ENCODE data around the gene USE1. TPM values are rescaled to one million over a fixed set of nuclear protein-coding genes. Genes with fewer than 3 reads are reported as not detected.

USE1 gene
- total and polyA plus RNA-seq, 2 of the 4 experiments (the other 2 are of a cell fraction) = 17.2 to 24.2 TPM

DNA sequence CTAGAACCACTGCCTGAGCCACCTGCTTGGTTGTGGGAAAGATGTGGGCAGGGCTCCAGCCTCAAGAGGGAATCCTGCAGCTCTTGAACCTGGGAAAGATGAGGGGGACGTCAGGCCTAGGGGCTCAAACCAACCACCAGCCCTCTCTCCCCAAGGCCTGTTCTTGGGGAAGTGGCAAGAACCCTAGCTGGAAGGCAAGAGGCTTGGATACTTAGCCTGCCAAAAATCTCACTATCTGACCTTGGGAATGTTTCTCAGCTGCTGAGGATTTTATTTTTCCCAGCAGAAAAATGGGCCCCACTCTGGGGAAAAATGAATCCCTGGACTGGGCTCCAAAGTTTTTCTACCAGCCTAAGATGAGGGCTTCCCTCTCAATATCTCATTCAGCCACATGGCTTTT lies 44.8 kb downstream of the USE1 start:
- dilution Hi-C loops (cut with HindIII; ENCODE audit: low sequenced_read_pairs, unreplicated experiment) = no loop called here
- H2AFZ ChIP-seq (replicated peaks; ENCODE audit: low read length, poor library complexity) = no peak overlapping the region
- no peak overlapping the region for H3K4me2 ChIP-seq (ENCODE audit: low read depth, low read length)
- intact Hi-C loops (cut with micrococcal nuclease) = no loop called here
- no peak overlapping the region for H2BK15ac ChIP-seq (ENCODE audit: low read depth, low read length)
- no peak overlapping the region for H2AK5ac ChIP-seq (ENCODE audit: low read depth, low read length)
- no peak overlapping the region for H2BK120ac ChIP-seq (ENCODE audit: low read depth, low read length)
- no peaks in the 10 kb centered on the region for H3K27me3 ChIP-seq (ENCODE audit: control insufficient read depth, insufficient read depth, low read length)
- ATAC-seq (ENCODE audit: low read depth) (no peak), DNase-seq (no peak)
- H3K56ac ChIP-seq (ENCODE audit: extremely low read depth, insufficient read depth, low read length) = no peak overlapping the region
- no peak overlapping the region for H4K5ac ChIP-seq (ENCODE audit: low read depth, low read length)
- CTCF ChIA-PET = no interaction called here
- H3K4me1 ChIP-seq (ENCODE audit: control insufficient read depth, insufficient read depth, low read length) = no peaks in the 10 kb centered on the region
- H2BK20ac ChIP-seq (ENCODE audit: low read depth, low read length) = no peak overlapping the region
- no peaks in the 10 kb centered on the region; a peak in 1 of 4 replicates for H3K79me1 ChIP-seq (ENCODE audit: low read depth in 1 of 2, low read length in 2 of 2)
- TF ChIP-seq, protein P1, sequence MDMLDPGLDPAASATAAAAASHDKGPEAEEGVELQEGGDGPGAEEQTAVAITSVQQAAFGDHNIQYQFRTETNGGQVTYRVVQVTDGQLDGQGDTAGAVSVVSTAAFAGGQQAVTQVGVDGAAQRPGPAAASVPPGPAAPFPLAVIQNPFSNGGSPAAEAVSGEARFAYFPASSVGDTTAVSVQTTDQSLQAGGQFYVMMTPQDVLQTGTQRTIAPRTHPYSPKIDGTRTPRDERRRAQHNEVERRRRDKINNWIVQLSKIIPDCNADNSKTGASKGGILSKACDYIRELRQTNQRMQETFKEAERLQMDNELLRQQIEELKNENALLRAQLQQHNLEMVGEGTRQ (IDR thresholded peaks at IDR 0.05; ENCODE audit: low read depth, low read length) = no peak
- no peak for TF ChIP-seq MAFK (IDR thresholded peaks at IDR 0.05; ENCODE audit: low read depth, low read length)
- TF ChIP-seq RCOR1 (IDR thresholded peaks at IDR 0.05; ENCODE audit: insufficient replicate concordance, low read length) = no peak
- no peak for TF ChIP-seq POLR2A (IDR thresholded peaks at IDR 0.05; ENCODE audit: low read depth, low read length)
- TF ChIP-seq MAZ (IDR thresholded peaks at IDR 0.05; ENCODE audit: borderline replicate concordance, low read depth, low read length) = no peak
- TF ChIP-seq SMC3 (IDR thresholded peaks at IDR 0.05; ENCODE audit: low read depth, low read length) = no peak
- TF ChIP-seq RAD21 (IDR thresholded peaks at IDR 0.05; ENCODE audit: low read length) = no peak
- TF ChIP-seq CEBPB (IDR thresholded peaks at IDR 0.05; ENCODE audit: low read depth, low read length) = no peak
- TF ChIP-seq CHD1 (IDR thresholded peaks at IDR 0.05; ENCODE audit: low read depth, low read length) = no peak
- TF ChIP-seq FOS (IDR thresholded peaks at IDR 0.05; ENCODE audit: low read depth, low read length) = no peak
- TF ChIP-seq RFX5 (IDR thresholded peaks at IDR 0.05; ENCODE audit: low read depth, low read length) = no peak
- TF ChIP-seq, protein P2, sequence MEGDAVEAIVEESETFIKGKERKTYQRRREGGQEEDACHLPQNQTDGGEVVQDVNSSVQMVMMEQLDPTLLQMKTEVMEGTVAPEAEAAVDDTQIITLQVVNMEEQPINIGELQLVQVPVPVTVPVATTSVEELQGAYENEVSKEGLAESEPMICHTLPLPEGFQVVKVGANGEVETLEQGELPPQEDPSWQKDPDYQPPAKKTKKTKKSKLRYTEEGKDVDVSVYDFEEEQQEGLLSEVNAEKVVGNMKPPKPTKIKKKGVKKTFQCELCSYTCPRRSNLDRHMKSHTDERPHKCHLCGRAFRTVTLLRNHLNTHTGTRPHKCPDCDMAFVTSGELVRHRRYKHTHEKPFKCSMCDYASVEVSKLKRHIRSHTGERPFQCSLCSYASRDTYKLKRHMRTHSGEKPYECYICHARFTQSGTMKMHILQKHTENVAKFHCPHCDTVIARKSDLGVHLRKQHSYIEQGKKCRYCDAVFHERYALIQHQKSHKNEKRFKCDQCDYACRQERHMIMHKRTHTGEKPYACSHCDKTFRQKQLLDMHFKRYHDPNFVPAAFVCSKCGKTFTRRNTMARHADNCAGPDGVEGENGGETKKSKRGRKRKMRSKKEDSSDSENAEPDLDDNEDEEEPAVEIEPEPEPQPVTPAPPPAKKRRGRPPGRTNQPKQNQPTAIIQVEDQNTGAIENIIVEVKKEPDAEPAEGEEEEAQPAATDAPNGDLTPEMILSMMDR (conservative IDR thresholded peaks at IDR 0.05; ENCODE audit: low read depth, low read length) = no peak
- no peak for TF ChIP-seq MXI1 (IDR thresholded peaks at IDR 0.05; ENCODE audit: borderline replicate concordance, low read depth, low read length)
- TF ChIP-seq, protein P3, sequence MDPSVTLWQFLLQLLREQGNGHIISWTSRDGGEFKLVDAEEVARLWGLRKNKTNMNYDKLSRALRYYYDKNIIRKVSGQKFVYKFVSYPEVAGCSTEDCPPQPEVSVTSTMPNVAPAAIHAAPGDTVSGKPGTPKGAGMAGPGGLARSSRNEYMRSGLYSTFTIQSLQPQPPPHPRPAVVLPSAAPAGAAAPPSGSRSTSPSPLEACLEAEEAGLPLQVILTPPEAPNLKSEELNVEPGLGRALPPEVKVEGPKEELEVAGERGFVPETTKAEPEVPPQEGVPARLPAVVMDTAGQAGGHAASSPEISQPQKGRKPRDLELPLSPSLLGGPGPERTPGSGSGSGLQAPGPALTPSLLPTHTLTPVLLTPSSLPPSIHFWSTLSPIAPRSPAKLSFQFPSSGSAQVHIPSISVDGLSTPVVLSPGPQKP (IDR thresholded peaks at IDR 0.05; ENCODE audit: borderline replicate concordance, low read depth, low read length) = no peak
- TF ChIP-seq NFE2L2 (IDR thresholded peaks at IDR 0.05; ENCODE audit: low read depth, low read length) = no peak
- TF ChIP-seq BHLHE40 (IDR thresholded peaks at IDR 0.05; ENCODE audit: low read depth, low read length) = no peak
- H2BK5ac ChIP-seq (ENCODE audit: low read depth, low read length, poor library complexity, severe bottlenecking) = no peak overlapping the region
- H3K4me3 ChIP-seq (ENCODE audit: insufficient read depth, low read depth, low read length) = no peak overlapping the region
- no peak overlapping the region for H3K23ac ChIP-seq (ENCODE audit: low read depth, low read length)
- no peak overlapping the region for H3K27ac ChIP-seq (ENCODE audit: insufficient read depth, low read length)
- no peaks in the 10 kb centered on the region for H3K36me3 ChIP-seq (ENCODE audit: control insufficient read depth, insufficient read depth, low read length)
- POLR2A ChIA-PET (ENCODE audit: unreplicated experiment) = no interaction called here
- H3K9me3 ChIP-seq (ENCODE audit: control insufficient read depth, insufficient read depth, low read length) = peaks cover 10% of the 10 kb centered on the region
- 0 out of 2 replicates have a peak, but pooled peaks cover 4% of the 10 kb centered on the region for H4K20me1 ChIP-seq (ENCODE audit: insufficient read depth, low read length)
- BruUV-seq (replicated peaks) = no TSS peak
- in situ Hi-C loops (cut with MboI; ENCODE audit: low sequenced_read_pairs) = no loop called here
- H4K91ac ChIP-seq (ENCODE audit: insufficient read depth, low read depth, low read length) = no peak overlapping the region
- H3K14ac ChIP-seq (replicated peaks; ENCODE audit: low read depth, low read length) = no peak overlapping the region
- H3K9me1 ChIP-seq (ENCODE audit: insufficient read depth, low read length) = peaks cover 4% of the 10 kb centered on the region
- H3K18ac ChIP-seq (ENCODE audit: low read depth, low read length) = no peak overlapping the region
- no peak overlapping the region for H2AK9ac ChIP-seq (replicated peaks; ENCODE audit: low read depth, low read length, poor library complexity)
- WGBS, 2 experiments (ENCODE audit: extremely low coverage in 2 of 2, insufficient read length in 1 of 2) = no CpG with 5 or more reads among the region's 1 CpG
- no peak overlapping the region for H3K4ac ChIP-seq (ENCODE audit: low read depth, low read length)
- H3K9ac ChIP-seq (ENCODE audit: low read depth, low read length) = no peak overlapping the region
- no peak overlapping the region for H4K8ac ChIP-seq (ENCODE audit: low read depth in 2 of 2, low read length in 2 of 2)

All from IMR-90 (cell line).